HG03432 (cell line): Measurements from ENCODE around the gene CHRNB1.
"Not testable (repeated sequence)": the region's sequence is repeated elsewhere in the genome, so short reads cannot be mapped to it uniquely, and the experiment has no call there.

Source experiments
- ATAC-seq: cut with Tn5 transposase; IDR thresholded peaks from one replicate; pipeline ENCODE4 v1.9.1; 2021; ENCODE audit warnings: mild to moderate bottlenecking, moderate library complexity; ENCODE audit not compliant: unreplicated experiment

The CHRNB1 gene

DNA sequence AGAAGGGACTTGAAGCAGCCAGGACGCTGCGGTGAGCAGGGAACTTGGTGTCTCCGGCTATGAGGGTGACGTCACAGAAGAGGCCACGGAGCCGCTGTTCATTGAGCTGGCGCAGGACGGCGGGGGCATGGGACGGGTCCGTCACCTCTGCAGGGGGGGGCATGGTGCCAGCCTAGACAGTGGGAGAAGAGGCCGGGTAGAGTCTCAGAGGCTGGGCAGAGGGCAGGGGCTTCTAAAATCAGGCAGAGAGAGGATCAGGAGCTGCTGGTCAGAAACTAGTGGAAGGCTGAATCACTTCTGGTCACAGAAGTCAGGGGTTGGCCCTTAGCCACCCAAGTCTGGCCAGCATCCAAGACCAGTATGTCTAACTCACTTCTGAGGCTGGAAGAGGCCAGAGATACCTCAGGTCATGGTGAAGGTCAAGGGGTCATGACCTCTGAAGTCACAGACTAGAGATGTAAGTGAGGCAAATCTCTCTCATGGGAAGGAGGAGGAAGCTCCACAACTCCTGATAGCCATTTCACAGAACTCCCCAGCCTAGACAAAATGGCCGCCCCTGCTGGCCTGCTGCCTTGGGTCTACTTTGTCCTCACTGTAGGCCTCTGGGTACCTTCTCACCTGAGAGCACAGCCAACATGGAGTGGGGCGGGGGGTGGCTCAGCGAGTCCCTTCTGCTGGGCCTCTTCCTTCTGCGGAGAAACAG lies 21.9 kb downstream of the CHRNB1 start:
- no peak for ATAC-seq

GRCh38 chr17:7467498-7467897 lies 22.6 kb downstream of the CHRNB1 start:
- no peak for ATAC-seq

GRCh38 chr17:7468290-7468689 lies 23.4 kb downstream of the CHRNB1 start:
- ATAC-seq = no peak

DNA sequence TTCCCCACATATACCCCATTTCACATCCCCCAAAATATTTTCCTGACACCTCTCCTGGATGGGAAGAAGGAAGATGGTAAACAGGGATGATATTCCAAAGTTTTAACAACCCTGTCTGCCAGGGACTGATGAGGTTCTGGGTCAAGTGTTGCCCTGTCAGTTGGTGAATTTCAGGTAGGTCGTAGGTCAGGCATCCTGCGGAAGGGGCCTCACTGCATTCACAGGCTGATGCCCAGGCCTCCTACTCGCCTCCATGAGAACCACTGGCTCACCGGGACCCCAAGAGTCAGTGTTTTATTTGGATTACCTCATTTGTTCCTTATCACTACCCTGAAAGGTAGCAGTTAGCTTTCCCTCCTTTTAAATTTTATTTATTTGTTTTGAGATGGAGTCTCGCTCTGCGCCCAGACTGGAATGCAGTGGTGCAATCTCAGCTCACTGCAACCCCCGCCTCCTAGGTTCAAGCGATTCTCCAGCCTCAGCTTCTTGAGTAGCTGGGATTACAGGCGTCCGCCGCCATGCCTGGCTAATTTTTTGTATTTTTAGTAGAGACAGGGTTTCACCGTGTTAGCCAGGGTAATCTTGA lies 24.0 kb downstream of the CHRNB1 start:
- no peak for ATAC-seq

GRCh38 chr17:7469843-7470242 lies 25.0 kb downstream of the CHRNB1 start:
- not testable (repeated sequence) for ATAC-seq

DNA sequence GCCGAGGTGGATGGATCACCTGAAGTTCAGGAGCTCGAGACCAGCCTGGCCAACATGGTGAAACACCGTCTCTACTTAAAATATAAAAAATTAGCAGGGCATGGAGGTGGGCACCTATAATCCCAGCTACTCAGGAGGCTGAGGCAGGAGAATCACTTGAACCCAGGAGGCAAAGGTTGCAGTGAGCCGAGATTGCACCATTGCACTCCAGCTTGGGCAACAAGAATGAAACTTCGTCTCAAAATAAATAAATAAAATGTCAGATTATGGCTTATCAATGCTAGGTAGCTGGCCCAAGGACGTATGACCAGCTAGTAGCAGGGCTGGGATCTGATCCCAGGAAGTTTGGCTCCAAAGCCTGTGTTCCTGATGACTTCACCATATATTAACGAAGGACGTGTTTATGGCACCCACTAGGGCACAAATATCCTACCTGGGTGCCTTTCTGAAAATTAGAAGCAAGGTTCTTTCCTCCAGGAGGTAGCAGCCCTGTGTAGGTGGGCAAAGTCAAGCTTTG lies 25.7 kb downstream of the CHRNB1 start:
- ATAC-seq = not testable (repeated sequence)

DNA sequence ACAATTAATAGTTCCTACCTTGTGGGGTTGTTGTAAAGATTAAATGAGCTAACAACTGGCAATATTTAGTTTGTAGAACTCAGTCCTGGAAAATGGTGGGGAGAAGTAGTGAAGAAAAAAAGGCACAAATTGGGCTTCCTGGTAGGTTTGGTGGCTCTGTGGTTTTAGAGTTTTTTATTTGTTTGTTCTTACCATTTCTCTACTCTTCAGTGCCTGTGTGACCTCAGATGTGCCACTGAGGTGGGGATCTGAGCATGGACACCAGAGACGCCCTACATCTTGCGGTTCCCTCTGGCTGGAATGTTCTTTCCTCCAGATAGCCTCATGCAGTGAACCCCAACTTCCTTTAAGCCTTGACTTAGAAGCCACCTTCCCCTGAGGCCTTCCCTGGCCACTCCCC lies 26.9 kb downstream of the CHRNB1 start:
- ATAC-seq = no peak

GRCh38 chr17:7474767-7475166 lies 29.9 kb downstream of the CHRNB1 start:
- not testable (repeated sequence) for ATAC-seq

GRCh38 chr17:7475764-7476422 lies 31.0 kb downstream of the CHRNB1 start:
- ATAC-seq = no peak

DNA sequence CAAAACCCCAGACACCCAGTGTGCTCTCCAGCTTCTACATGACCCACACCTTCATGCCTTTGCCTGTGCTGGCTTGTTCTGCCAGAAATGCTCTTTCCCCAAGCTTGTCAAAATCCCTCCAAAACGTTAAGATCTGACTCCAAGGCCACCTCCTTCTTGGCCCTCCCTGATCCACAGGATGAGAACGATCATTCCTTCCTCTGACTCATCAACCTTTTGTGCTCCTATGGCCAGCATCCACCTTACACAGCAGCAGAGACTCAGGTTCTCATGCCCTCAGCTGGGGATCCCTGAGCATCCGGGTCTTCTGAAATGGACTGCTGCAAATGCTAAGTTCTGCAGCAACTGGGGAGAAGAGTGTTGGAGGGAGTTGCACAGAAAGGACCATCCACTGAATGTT lies 31.6 kb downstream of the CHRNB1 start:
- no peak for ATAC-seq

DNA sequence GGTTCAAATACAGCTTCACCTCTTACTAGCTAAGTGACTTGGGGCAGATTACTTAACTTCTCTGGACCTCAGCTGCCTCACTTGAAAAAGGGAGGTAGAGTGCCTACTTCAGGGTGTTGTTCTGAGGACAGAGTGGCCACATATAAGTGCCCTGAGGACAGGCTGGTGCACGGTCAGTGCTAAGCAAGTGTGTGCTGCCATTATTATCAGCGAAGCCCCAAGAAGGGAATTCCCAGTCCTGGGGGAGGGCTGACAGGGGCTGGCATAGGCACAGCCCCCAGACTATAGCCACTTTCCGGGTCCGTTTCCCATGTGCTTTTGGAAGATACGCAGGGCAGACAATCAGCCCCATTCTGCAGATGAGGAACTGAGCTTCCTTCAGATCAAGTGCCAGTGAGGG lies 32.1 kb downstream of the CHRNB1 start:
- ATAC-seq = no peak

DNA sequence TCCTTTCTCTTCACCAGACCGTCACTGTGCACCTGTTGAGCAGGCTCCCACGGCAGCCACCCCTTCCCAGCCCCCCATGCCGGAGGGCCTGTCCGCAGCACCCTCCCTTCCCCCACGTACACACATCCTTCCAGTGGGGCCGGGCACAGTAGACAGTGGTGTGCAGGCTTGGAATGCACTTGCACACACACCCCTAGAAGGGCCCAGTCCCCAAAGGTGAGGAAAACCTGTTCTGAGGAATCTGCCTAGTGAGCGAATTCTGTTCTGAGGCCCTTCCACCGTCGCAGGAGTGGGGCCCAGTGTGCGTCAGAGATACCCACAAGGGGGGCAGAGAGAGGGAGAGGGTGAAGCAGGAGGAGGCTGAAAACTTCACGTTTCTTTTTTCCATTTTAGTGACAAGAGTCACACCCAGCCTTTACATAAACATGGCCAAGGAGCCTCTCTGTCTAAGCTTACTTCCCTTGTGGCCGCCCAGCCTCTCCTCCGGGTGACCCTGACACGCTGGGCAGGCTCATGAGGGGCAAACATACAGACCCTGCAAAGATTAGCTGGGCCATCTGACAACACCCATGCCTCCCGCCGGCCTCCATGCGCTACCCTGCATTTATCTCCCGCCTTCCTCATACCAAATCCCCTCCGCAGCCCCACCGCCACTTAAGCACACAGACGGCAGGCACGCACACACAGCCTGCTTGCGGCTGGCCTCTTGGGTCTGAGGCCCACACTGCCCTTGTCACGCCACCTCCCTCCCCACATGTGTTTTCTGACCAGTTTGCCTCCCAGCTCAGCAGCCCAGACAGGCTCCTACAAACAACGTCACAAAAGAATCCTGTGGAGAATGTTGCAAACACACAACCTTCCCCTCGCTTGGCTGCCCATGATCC lies 32.8 kb downstream of the CHRNB1 start:
- ATAC-seq = no peak

DNA sequence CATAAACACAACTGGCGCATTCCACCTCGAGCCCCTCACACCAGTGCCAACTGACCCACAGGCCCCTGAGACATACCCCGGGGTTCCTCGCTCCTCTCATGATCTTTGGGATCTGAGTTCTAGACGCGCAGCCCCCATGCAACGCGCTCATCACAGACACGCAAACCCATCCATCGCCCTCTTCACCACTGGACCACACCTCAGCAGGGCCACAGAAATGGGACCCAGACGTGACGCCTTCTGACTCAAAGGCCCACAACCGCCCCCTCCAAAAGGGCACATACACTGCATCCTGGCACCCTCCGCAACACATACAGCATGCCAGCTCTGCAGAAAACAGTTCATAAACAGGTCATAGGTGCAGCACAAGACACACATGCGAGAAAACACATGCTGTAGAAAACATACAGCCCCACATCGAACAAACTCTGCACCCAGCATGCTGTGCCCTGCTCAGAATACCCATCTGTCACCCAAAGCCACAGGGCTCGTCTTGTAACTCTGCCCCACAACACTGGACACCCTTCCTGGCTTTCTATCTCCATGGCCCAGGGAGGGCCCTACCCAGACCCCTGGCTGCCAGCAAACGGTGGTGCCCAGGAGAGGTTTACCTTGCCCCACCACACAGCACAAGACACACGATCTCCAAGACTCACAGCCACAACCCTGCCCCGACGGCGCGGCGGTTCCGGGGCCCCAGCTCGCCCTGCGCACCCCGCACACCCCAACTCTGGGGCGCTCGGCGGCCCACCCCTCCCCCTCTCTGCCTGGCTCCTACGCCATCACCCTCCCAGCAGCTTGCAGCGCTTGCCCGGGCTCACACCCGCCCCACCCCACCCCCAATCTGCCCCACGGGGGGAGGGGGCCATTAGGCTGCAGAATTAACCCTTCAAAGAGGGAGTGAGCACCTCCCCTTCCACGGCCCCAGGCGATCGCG lies 33.7 kb downstream of the CHRNB1 start:
- ATAC-seq = no peak

- ATAC-seq = no peak
Observed at GRCh38 chr17:7479213-7480088, 34.6 kb downstream of the CHRNB1 start, which contains the start of gene ZBTB4. ZBTB4 (minus strand) TSS chr17:7479631; CDS start chr17:7466801, 12,830 bp downstream.

- no peak for ATAC-seq
Observed at GRCh38 chr17:7480089-7480384, 35.2 kb downstream of the CHRNB1 start.

GRCh38 chr17:7481275-7481674 lies 36.4 kb downstream of the CHRNB1 start, which contains the start of gene SLC35G6:
SLC35G6 (plus strand) TSS chr17:7481446; CDS start chr17:7481517, 71 bp downstream.
- ATAC-seq = not testable (repeated sequence)

DNA sequence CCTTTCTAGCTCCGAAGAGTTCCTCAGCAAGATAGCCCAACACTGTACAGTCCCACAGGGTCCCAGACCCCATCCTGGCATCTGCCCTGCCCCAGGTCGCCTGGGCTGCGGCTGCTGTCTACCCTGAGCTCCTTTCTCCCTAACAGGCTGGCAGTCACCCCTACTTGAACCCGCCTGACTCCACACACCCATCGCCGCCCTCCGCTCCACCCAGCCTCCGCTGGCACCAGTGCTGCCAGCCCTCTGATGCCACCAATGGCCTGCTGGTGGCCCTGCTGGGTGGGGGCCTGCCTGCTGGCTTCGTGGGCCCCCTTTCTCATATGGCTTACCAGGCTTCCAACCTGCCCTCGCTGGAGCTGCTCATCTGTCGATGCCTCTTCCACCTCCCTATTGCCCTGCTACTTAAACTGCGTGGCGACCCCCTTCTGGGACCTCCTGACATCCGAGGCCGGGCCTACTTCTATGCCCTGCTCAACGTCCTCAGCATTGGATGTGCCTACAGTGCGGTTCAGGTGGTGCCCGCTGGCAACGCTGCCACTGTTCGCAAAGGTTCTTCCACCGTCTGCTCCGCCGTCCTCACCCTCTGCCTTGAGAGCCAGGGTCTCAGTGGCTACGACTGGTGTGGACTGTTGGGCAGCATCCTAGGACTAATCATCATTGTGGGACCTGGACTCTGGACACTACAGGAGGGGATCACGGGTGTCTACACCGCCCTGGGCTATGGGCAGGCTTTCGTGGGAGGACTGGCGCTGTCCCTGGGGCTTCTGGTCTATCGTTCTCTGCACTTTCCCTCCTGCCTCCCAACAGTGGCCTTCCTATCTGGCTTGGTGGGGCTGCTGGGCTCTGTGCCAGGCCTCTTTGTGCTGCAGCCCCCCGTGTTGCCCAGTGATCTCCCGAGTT lies 37.2 kb downstream of the CHRNB1 start:
- ATAC-seq = not testable (repeated sequence)

DNA sequence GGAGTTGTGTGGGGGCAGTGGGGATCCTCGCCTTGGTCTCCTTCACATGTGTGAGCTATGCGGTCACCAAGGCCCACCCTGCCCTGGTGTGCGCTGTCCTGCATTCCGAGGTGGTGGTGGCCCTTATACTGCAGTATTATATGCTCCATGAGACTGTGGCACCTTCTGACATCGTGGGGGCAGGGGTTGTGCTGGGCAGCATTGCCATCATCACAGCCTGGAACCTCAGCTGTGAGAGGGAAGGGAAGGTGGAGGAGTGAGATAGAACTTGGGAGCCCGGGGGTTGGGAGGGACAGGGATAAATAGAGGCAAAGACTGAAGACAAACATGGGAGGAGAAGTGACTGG lies 37.9 kb downstream of the CHRNB1 start:
- not testable (repeated sequence) for ATAC-seq
